HL-60/S4 (cell line): ENCODE data around the gene IGF1R.

Experiments
- in situ Hi-C: fragments of 300-500 bp; cut with MboI; formaldehyde crosslinking; loops from 2 replicates; pipeline ENCODE4 v1.14.3; 2022; ENCODE audit warnings: low sequenced_read_pairs

IGF1R gene

GRCh38 chr15:98792117-98792516, 143.8 kb downstream of the IGF1R start:
- in situ Hi-C loops: no loop called here

DNA sequence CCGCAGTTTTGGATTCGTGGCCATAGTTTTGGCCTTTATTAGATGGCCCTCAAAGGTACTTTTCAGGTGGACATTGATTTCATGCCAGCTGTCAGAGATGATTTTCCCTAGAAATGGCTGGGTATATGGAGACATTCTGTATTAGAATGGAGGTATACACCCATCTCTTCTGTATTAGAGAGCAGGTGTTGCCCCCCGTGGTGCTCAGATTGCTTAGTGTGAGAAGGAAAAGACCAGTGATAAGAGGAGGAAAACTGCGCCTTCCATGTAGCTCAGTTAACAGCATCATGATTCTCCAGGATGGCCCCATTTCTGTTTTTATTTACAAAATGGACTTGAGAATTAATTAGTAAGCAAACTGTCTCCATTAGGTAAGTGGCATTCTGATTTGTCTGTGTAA, 145.9 kb downstream of the IGF1R start:
- in situ Hi-C loops: no loop called here

- in situ Hi-C loops: no loop called here
Measured at GRCh38 chr15:98794748-98795147, 146.4 kb downstream of the IGF1R start.

DNA sequence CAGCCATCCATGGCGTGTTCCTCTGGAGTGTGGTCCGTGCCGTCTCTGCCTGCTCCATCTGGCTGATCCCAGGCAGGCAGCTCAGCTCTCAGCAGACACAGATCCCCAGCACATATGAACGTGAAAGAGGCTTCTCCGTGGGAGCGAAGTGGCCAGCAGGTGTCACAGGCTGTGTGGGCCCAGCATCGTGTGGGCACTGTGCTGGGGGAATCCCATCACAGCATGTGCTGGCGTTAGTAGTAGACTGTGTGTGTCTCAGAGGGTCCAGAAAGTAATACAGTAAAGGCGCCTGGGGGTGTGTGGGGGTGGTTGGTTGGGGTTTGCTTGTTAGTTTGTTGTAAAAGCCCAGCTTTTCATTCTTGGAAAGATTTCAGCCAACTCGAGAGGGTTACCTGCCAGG, 147.6 kb downstream of the IGF1R start:
- in situ Hi-C loops: no loop called here

GRCh38 chr15:98796685-98797357, 148.5 kb downstream of the IGF1R start:
- in situ Hi-C loops: no loop called here

DNA sequence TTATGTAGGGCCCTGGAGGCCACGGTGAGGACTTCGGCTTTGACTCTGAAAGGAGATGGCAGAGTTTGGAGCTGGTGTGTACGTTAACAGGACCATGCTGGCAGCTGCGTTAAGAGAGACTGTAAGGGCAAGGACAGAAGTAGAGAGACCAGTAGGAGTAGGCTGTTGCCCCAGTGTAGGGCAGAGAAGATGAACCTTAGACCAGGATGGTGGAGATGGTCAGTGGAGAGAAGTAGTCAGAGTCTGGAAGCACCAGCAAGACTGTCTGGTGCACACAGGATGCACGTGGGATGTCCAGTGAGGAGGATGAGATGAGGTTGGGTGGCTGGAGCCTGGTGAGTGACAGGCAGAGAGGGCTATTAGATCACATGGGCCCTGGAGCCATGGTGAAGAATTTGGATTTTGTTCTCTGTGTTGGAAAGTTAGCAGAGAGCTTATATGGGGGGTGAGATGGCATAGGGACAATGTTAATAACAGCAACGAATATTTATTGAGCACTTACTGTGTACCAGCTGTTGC, 150.1 kb downstream of the IGF1R start:
- in situ Hi-C loops: no loop called here

GRCh38 chr15:98799461-98800390, 151.4 kb downstream of the IGF1R start:
- in situ Hi-C loops: no loop called here

DNA sequence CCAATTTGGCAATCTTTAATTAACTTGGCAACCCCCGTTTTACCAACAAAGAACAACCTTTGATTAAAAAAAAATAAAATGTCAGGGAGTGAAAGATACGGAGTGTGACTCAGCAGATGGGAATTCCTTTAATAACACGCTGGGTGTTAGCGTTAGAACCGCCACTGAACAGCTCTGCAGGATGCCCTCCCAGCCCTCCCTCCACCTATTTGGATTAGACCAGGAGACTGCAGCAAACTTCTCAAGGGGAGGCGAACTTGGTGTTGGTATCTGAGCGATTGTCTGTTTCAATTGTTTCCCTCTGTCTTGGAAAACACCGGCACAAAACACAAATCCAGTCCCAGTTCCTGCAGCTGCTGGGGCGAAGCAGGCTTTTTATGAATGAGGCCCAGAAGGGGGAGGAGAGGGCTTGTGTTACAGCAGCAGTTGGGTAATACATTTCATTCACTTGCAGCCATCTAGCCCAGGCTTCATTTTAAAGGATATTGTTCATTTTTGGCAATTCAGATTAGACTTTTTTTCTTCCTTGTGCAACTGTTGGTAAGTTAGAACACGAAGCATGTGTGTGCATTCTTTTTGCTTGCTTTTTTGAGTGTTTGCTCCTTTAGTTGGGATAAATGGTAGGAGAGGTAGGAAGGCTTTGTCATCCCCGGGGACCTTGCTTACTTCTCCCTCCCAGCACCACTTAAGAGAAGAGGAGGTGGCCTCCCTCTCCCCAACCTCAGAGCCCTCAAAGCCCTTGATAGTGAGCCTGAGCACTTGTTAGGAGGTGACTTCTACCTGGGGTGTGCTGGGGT, 152.3 kb downstream of the IGF1R start:
- in situ Hi-C loops: no loop called here

DNA sequence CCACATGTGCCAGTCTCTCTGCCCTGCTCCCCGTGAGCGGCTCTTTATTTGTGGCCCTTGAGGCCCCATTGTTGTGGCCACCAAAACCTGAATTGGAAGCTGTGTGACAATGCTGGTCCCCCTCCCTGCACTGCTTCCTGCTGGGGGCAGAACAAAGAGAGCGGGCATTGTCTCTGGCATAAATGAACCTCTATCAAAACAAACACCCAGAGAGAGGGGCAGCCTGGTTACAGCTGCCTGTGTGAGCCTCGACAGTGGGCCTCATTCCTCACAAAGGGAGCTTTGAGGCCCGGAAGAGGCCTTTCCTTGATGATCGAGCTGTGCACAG, 152.9 kb downstream of the IGF1R start:
- in situ Hi-C loops: no loop called here

DNA sequence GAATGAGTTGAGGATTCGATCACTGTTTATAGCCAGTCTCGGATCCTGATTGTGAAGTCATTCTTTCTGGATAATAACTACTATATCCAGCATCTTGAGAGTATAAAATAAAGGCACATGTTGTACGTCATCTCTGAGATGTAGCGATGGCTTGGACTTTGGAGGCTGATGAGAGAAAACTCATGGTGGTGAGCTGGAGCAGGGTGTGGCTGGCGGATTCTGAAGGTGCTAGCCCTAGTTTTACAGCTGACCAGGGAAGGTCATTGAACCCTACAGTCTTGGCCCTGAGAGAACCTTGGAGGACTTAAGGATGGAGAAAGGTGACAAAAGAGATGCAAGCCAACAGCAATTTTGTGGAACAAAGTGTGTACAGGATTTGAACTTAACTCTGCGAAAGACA, 153.8 kb downstream of the IGF1R start:
- in situ Hi-C loops: no loop called here

DNA sequence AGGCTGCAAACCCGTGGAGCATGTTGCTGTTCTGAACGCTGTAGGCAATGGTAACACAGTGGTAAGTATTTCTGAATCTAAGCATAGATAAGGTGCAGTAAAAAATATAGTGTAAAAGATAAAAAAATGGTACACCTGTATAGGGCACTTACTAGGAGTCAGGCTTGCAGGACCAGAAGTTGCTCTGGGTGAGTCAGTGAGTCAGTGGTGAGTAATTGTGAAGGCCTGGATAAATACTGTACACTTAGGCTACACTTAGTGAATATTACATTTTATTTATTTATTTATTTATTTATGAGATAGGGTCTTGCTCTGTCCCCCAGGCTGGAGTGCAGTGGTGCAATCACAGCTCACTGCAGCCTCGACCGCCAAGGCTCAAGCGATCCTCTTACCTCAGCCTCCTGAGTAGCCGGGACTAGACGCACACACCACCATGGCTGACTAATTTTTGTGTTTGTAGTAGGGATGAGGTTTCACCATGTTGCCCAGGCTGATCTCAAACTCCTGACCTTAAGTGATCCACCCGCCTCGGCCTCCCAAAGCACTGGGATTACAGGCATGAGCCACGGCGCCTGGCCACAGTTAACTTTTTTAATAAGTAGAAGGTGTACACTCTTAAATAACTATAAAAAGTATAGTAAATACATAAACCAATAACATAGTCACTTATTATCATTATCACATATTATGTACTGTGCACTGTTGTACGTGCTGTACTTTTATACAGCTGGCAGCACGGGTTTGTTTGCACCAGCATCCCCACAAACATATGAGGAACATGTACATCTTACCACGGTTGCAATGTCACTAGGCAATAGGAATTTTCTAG, 155.1 kb downstream of the IGF1R start:
- in situ Hi-C loops: no loop called here

- in situ Hi-C loops: no loop called here
Measured at GRCh38 chr15:98804057-98804380, 155.7 kb downstream of the IGF1R start.

DNA sequence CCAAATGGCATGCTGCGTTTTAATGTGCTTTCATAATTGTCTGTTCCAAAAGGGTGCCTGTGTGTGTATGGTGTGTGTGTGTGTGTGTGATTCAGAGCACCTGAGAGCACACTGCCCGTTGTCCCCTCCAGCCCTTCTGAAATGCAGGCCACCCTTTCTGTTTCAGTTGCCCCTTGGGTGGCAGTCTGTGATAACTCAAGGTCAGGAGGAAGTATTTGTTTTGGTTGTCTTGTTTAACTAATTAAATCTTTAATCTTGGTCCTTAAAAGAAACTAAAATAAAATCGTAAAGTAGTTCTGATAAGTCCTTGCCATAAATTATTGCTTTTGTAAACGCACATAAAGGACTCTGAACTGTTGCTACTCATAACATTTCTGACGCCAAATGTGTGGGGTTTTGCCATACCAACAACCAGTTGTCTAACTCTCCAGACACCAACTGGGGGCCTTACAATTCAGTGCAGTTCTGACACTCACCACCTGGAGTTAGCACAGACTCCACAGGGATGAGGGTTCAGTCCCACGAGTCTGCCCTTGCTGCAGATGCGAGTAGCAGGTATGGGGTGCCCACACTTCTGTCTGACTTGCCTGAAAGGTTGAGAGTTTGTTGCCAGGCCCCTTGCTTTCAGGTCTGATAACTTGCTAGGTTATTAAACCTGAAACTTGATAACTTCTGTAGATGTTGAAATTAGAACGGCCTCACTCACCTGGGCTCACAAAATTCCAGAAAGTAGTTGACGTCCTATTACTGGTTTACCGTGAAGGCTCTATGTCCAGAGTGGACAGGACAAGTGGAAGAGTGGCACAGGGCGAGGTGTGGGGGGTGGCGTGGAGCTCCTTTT, 157.3 kb downstream of the IGF1R start:
- in situ Hi-C loops: no loop called here

GRCh38 chr15:98806275-98806895, 158.0 kb downstream of the IGF1R start:
- in situ Hi-C loops: no loop called here

- in situ Hi-C loops: no loop called here
Measured at GRCh38 chr15:98807262-98807661, 158.9 kb downstream of the IGF1R start.

GRCh38 chr15:98809273-98809672, 160.9 kb downstream of the IGF1R start:
- in situ Hi-C loops: no loop called here

DNA sequence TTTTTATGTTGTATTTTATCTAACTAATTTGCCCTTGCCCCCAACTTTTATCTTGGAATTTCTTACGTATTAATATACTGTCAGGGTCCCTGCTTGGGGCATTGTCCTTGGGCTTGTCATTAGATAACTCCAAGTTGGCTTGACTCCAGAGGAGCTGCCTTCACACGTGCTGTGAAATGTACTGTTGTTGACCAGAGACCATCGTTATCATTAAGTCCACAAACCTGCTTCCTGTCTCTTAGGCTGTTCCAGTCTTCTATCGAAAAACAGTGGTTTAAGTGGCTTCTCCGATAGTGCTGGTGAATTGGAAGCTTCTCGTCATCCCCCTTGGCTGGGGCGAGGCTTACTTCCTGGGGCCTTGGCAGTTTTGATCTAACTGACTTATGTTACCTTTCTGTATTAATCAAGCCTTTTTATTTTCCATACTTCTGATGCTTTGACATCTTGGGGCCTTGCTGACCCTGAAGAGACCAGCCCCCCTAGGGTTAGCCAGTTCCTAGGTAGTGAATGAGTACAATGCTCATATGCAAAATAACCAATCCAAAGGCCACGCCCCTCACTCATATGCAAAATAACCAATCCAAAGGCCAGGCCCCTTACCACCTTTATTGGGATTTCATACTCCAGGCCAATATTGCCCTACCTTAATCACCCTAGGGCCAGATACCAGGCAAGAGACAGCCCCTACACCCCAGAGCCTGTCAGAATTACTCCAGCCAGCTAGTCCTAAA, 164.5 kb downstream of the IGF1R start:
- in situ Hi-C loops: no loop called here

- in situ Hi-C loops: no loop called here
Measured at GRCh38 chr15:98813951-98814350, 165.6 kb downstream of the IGF1R start.

DNA sequence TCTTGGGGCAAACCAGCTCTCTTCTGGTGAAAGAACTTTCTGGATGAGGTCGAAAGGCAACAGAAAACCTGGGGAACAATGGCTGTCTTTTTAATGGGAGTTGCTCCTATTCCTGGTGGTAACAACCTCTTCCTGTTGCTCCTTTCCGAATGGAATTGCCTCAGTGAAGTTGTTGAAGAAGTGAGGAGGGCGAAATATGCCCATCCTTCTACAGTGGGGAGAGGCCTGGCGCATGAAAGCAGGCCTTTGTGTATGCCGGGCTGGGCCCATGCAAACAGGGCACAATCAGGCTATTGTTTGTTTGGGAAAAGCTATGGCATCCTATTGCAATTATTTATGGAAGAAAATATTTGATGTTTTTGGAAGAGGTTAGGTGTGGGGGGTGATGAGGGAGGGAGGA, 166.9 kb downstream of the IGF1R start:
- in situ Hi-C loops: no loop called here
